Neural progenitor cell (in vitro differentiated cells): Measurements from ENCODE around the gene RRAS2. TPM values are rescaled to one million over a fixed set of nuclear protein-coding genes. Genes with fewer than 3 reads are reported as not detected.
A peak's percentile ranks its signal among the peaks of the same experiment; 100 is the strongest.

ENCODE experiments used
- DNase-seq: peaks from one replicate; pipeline ENCODE4 v3.0.0-alpha.2; 2016; ENCODE audit warnings: low spot score
- H2AFZ ChIP-seq: fragments of 200-600 bp; sonication (generic); replicated peaks from 2 replicates; pipeline ENCODE4 v1.6.1; 2016; ENCODE audit warnings: antibody characterized with exemption
- H3F3A ChIP-seq: fragments of 200-600 bp; sonication (generic); 2 replicates; pipeline ENCODE4 v1.6.1; 2016; ENCODE audit warnings: antibody characterized with exemption, low read depth
- H3K27ac ChIP-seq: fragments of 200-600 bp; sonication (generic); 2 replicates; pipeline ENCODE4 v1.5.1; 2016; ENCODE audit warnings: mild to moderate bottlenecking
- H3K27me3 ChIP-seq: fragments of 200-600 bp; sonication (generic); 2 replicates; pipeline ENCODE4 v1.6.1; 2016; ENCODE audit warnings: mild to moderate bottlenecking, moderate library complexity
- H3K36me3 ChIP-seq: fragments of 200-600 bp; sonication (generic); 2 replicates; pipeline ENCODE4 v1.5.1; 2016
- H3K4me1 ChIP-seq: fragments of 200-600 bp; sonication (generic); 2 replicates; pipeline ENCODE4 v1.6.1; 2016; ENCODE audit warnings: mixed run types
- H3K4me2 ChIP-seq: fragments of 200-600 bp; sonication (generic); 2 replicates; pipeline ENCODE4 v1.6.1; 2016
- H3K4me3 ChIP-seq: fragments of 200-600 bp; sonication (generic); 2 replicates; pipeline ENCODE4 v1.5.1; 2016
- H3K79me2 ChIP-seq: fragments of 200-600 bp; sonication (generic); 2 replicates; pipeline ENCODE4 v1.6.1; 2016; ENCODE audit warnings: low read depth
- H3K9ac ChIP-seq: fragments of 200-600 bp; sonication (generic); 2 replicates; pipeline ENCODE4 v1.6.1; 2016
- H3K9me3 ChIP-seq: fragments of 200-600 bp; sonication (generic); 2 replicates; pipeline ENCODE4 v1.5.1; 2016; ENCODE audit warnings: low read depth
- H4K20me1 ChIP-seq: fragments of 200-600 bp; sonication (generic); 2 replicates; pipeline ENCODE4 v1.6.1; 2016; ENCODE audit warnings: low read depth
- H3K27ac Mint-ChIP-seq: 3 replicates; pipeline ENCODE4 v1.8.0; 2021; ENCODE audit warnings: mixed read lengths
- H3K27me3 Mint-ChIP-seq: 2 replicates; pipeline ENCODE4 v1.8.0; 2022; ENCODE audit warnings: low read depth, mild to moderate bottlenecking, inconsistent platforms, moderate library complexity, mixed read lengths; ENCODE audit not compliant: insufficient read depth
- H3K36me3 Mint-ChIP-seq: 3 replicates; pipeline ENCODE4 v1.8.0; 2021; ENCODE audit warnings: mixed read lengths
- H3K4me1 Mint-ChIP-seq: 3 replicates; pipeline ENCODE4 v1.8.0; 2021; ENCODE audit warnings: mixed read lengths
- H3K4me3 Mint-ChIP-seq: 3 replicates; pipeline ENCODE4 v1.8.0; 2021; ENCODE audit warnings: mild to moderate bottlenecking, moderate library complexity, mixed read lengths
- H3K9me3 Mint-ChIP-seq: 3 replicates; pipeline ENCODE4 v1.8.0; 2020; ENCODE audit warnings: mixed read lengths
- EZH2 ChIP-seq: fragments of 200-600 bp; sonication (generic); IDR thresholded peaks from 2 replicates; pipeline ENCODE4 v1.6.1; 2017; ENCODE audit warnings: antibody characterized with exemption, mild to moderate bottlenecking, moderate library complexity
- EZH2phosphoT487 ChIP-seq: fragments of 200-600 bp; sonication (generic); IDR thresholded peaks from 2 replicates; pipeline ENCODE4 v1.6.1; 2017; ENCODE audit warnings: antibody characterized with exemption
- total RNA-seq: library from RNA; depleted of rRNA; stranded (reverse); fragments of >200 nt; gene quantifications from 2 replicates; pipeline ENCODE4 v1.2.3, GENCODE V29; 2015; ENCODE audit warnings: low replicate concordance
- TF ChIP-seq, protein P1 (sequence below): fragments of 200-600 bp; sonication (generic); IDR thresholded peaks from 2 replicates; pipeline ENCODE4 v1.5.1; 2017; ENCODE audit warnings: antibody characterized with exemption, mild to moderate bottlenecking

RRAS2 gene
- total RNA-seq, 1 donor from 2014 or later: 129 TPM

DNA sequence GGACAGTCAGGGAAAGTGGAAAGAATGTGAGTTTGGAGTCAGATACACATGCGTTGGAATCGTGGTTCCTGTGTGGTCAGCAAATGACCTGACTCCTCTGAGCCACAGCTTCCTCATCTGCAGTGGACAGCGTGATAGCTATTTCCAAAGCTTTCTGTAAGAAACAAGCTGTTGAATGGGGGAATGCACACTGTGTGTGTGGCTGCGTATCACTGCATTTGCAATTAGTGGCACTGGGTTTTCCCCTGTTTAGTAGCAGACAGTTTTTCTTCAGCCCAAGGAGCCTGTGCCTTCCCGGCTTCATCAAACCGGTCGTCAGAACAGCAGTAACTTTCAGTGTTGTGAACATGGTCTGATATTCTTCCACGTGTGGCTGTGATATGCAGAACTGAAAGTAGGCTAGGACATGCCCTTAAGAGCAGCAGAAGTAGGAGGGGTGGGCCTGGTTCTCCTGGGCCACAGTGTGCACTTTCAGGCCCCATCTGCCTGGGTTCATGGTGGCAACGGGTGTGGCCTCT, 121.5 kb downstream of the RRAS2 start:
- Histone ChIP-seq H3K9me3 (no peaks in the 10 kb centered on the region), H3K9ac (no peak overlapping the region), H3K36me3 (no peaks in the 10 kb centered on the region), H3K4me3 (no peak overlapping the region), H3K79me2 (no peaks in the 10 kb centered on the region), H2AFZ (no peak overlapping the region), H4K20me1 (no peaks in the 10 kb centered on the region), H3K4me1 (peaks cover 4% of the 10 kb centered on the region), H3K27me3 (no peaks in the 10 kb centered on the region), H3K27ac (no peak overlapping the region), H3K4me2 (no peak overlapping the region), H3F3A (no peaks in the 10 kb centered on the region)
- H3K4me1 Mint-ChIP-seq: peaks cover 11% of the 10 kb centered on the region
- peaks cover 14% of the 10 kb centered on the region for H3K27me3 Mint-ChIP-seq
- no peak overlapping the region for H3K4me3 Mint-ChIP-seq
- H3K36me3 Mint-ChIP-seq: no peaks in the 10 kb centered on the region
- H3K9me3 Mint-ChIP-seq: no peaks in the 10 kb centered on the region
- DNase-seq: no peak
- no peak for TF ChIP-seq EZH2phosphoT487
- TF ChIP-seq, protein P1, sequence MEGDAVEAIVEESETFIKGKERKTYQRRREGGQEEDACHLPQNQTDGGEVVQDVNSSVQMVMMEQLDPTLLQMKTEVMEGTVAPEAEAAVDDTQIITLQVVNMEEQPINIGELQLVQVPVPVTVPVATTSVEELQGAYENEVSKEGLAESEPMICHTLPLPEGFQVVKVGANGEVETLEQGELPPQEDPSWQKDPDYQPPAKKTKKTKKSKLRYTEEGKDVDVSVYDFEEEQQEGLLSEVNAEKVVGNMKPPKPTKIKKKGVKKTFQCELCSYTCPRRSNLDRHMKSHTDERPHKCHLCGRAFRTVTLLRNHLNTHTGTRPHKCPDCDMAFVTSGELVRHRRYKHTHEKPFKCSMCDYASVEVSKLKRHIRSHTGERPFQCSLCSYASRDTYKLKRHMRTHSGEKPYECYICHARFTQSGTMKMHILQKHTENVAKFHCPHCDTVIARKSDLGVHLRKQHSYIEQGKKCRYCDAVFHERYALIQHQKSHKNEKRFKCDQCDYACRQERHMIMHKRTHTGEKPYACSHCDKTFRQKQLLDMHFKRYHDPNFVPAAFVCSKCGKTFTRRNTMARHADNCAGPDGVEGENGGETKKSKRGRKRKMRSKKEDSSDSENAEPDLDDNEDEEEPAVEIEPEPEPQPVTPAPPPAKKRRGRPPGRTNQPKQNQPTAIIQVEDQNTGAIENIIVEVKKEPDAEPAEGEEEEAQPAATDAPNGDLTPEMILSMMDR: no peak
- no peak overlapping the region for H3K27ac Mint-ChIP-seq

GRCh38 chr11:14235701-14236100, 123.3 kb downstream of the RRAS2 start:
- H2AFZ ChIP-seq: no peak overlapping the region
- DNase-seq: no peak
- H3K27ac Mint-ChIP-seq: no peak overlapping the region
- peaks cover 11% of the 10 kb centered on the region for H3K4me1 Mint-ChIP-seq
- H3K9ac ChIP-seq: no peak overlapping the region
- no peaks in the 10 kb centered on the region for H3K79me2 ChIP-seq
- no peaks in the 10 kb centered on the region for H3K36me3 ChIP-seq
- no peaks in the 10 kb centered on the region for H3F3A ChIP-seq
- H3K27me3 Mint-ChIP-seq: peaks cover 12% of the 10 kb centered on the region
- H3K4me3 Mint-ChIP-seq: no peak overlapping the region
- H3K4me2 ChIP-seq: no peak overlapping the region
- no peak overlapping the region for H3K27ac ChIP-seq
- H3K4me3 ChIP-seq: no peak overlapping the region
- peaks cover 4% of the 10 kb centered on the region for H3K4me1 ChIP-seq
- H3K36me3 Mint-ChIP-seq: no peaks in the 10 kb centered on the region
- H4K20me1 ChIP-seq: no peaks in the 10 kb centered on the region
- H3K9me3 ChIP-seq: no peaks in the 10 kb centered on the region
- H3K9me3 Mint-ChIP-seq: no peaks in the 10 kb centered on the region
- TF ChIP-seq EZH2: no peak
- no peaks in the 10 kb centered on the region for H3K27me3 ChIP-seq

- Mint-ChIP-seq H3K9me3 (no peaks in the 10 kb centered on the region), H3K4me1 (peaks cover 22% of the 10 kb centered on the region), H3K36me3 (no peaks in the 10 kb centered on the region), H3K4me3 (no peak overlapping the region), H3K27ac (no peak overlapping the region), H3K27me3 (peaks cover 10% of the 10 kb centered on the region)
- Histone ChIP-seq H3K9ac (no peak overlapping the region), H3K79me2 (no peaks in the 10 kb centered on the region), H3K27ac (no peak overlapping the region), H3K9me3 (no peaks in the 10 kb centered on the region), H3K4me2 (no peak overlapping the region), H3F3A (no peaks in the 10 kb centered on the region), H3K27me3 (no peaks in the 10 kb centered on the region), H3K4me1 (peaks cover 15% of the 10 kb centered on the region), H4K20me1 (no peaks in the 10 kb centered on the region), H3K4me3 (no peak overlapping the region), H3K36me3 (no peaks in the 10 kb centered on the region), H2AFZ (no peak overlapping the region)
- TF ChIP-seq EZH2phosphoT487 (no peak), EZH2 (no peak)
- TF ChIP-seq, protein P1: no peak
- no peak for DNase-seq
Observed at GRCh38 chr11:14234446-14234845, 124.5 kb downstream of the RRAS2 start.

DNA sequence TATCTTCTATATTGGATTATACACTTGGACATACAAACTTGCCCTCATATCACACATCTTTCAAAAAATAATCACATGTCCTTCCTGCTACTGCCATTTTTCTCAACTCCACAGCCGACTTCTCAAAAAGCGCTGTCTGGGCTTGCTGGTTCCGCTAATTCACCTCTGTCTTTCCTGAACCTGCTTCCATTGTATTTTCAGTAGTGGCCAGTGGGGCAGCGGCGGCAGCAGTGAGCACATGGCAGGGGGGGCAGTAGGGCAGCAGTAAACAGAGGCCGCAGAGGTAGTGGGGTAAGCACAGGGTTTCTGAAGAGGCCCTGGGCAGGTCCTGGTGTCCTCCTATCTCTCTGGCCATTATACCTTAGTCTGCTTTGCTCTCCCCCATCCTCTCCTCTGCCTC, 126.3 kb downstream of the RRAS2 start:
- Histone ChIP-seq H3F3A (no peaks in the 10 kb centered on the region), H3K4me2 (no peak overlapping the region), H3K9me3 (no peaks in the 10 kb centered on the region), H2AFZ (no peak overlapping the region), H3K27ac (no peak overlapping the region), H3K4me3 (no peak overlapping the region), H3K9ac (no peak overlapping the region), H3K36me3 (no peaks in the 10 kb centered on the region), H3K4me1 (peaks cover 21% of the 10 kb centered on the region), H3K27me3 (no peaks in the 10 kb centered on the region), H3K79me2 (no peaks in the 10 kb centered on the region), H4K20me1 (no peaks in the 10 kb centered on the region)
- no peak overlapping the region for H3K4me3 Mint-ChIP-seq
- no peaks in the 10 kb centered on the region for H3K9me3 Mint-ChIP-seq
- peaks cover 23% of the 10 kb centered on the region for H3K4me1 Mint-ChIP-seq
- no peak for TF ChIP-seq EZH2
- TF ChIP-seq, protein P1: peak; percentile 62
- no peak for TF ChIP-seq EZH2phosphoT487
- DNase-seq: peak; percentile 39
- no peak overlapping the region for H3K27ac Mint-ChIP-seq
- H3K27me3 Mint-ChIP-seq: peaks cover 7% of the 10 kb centered on the region
- H3K36me3 Mint-ChIP-seq: no peaks in the 10 kb centered on the region
